GM12801 (cell line): Measurements from ENCODE around the gene ALDH1A3.

ENCODE experiments used
- TF ChIP-seq, protein P1 (sequence below): IDR thresholded peaks from one replicate; pipeline ENCODE4 v1.5.1; 2011; ENCODE audit warnings: control low read depth; ENCODE audit not compliant: insufficient read length; ENCODE audit errors: extremely low read depth

Gene ALDH1A3

DNA sequence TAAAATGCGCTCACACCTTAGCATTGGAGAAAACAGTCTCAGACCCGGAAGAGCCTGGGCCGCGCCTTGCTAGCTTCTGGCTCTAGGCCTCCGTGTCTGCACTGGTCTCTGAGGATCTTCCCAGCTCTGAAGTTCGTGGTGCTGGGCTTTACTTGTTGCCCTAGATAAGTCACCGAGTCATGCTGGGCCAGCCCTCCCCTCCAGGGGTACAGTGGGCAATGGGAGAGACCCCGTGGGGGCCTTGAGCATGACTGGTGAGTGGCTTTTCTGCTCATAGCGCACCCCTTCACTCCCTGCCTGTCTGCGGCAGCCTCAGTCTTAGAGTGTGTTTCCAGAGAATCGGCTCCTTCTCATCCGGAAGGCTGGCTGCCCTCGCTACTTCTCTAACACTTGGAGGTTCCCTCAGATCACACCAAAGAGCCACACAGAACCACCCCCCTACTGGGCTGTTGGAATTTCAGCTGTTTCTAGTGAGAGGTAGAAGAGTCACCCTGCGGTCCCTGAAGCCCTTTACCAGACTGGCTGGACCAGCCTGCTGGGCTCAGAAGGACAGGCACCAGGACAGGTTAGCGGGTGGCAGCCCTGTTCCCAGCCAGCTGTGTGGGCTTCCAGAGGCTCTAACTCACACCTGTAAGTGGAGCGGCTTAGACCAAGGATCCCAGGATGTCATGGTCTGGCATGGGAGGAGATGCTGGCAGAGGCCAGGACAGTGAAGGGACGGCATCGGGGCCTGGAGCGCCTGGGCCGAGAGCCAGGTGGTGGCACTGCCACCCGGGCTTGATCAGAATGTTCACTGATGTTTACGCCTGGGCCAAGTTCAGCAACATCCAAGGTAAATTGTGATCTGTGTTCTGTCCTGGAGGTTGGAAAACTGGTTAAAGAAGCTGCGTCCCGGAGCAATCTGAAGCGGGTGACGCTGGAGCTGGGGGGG, 17.9 kb downstream of the ALDH1A3 start:
- TF ChIP-seq, protein P1, sequence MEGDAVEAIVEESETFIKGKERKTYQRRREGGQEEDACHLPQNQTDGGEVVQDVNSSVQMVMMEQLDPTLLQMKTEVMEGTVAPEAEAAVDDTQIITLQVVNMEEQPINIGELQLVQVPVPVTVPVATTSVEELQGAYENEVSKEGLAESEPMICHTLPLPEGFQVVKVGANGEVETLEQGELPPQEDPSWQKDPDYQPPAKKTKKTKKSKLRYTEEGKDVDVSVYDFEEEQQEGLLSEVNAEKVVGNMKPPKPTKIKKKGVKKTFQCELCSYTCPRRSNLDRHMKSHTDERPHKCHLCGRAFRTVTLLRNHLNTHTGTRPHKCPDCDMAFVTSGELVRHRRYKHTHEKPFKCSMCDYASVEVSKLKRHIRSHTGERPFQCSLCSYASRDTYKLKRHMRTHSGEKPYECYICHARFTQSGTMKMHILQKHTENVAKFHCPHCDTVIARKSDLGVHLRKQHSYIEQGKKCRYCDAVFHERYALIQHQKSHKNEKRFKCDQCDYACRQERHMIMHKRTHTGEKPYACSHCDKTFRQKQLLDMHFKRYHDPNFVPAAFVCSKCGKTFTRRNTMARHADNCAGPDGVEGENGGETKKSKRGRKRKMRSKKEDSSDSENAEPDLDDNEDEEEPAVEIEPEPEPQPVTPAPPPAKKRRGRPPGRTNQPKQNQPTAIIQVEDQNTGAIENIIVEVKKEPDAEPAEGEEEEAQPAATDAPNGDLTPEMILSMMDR: no peak

DNA sequence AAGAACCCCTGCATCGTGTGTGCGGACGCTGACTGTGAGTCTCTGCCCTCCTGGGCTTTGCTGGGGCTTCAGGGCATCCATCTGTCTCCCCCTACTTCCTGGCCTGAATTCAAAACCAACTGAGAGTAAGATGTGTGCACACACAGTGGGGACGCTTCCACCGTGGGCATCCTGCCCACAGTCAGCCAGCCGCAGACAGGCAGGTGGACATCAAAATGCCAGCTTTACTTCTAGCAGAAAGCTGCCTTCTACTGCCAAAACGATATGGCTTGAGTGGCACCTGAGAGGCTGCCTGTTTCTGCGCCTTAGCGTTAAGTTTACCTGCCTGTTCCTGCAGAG, 18.5 kb downstream of the ALDH1A3 start:
- TF ChIP-seq, protein P1: no peak

DNA sequence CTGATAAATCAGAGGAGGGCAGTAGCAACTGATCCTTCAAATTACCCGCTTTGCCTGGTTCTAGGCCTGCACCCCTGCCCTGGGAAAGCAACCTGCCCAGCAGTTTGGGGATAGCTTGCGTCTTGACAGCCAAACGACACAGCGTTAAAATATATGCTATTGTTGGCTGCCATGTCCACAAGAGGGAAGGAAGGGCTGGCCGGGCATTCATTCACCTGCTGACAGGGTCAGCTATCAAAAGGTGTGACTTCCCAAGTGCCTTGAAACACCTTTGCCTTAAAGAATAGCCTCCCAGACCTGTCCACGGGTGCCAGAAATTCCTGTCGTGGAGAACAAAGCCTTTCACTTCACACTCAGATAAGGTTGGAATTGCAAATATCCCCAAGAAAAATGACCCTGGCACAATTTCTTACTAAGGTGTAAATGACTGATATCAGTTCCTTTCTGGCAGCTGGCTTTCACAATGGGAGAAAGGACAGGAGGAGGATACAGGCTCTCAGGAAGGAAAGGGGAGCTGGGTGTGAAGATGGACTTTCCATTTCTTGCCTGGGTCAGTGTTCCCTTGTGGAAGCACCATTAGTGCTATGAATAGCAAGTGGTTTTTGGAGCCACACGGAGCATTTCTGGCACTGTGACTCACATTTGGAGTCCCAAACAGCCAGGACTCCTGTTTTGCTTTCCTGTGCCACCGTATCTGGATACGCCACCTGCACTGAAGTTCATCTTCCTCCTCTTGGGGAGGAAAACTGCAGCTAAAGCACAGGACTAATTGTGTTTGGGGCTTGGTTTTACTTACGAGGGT, 19.2 kb downstream of the ALDH1A3 start:
- TF ChIP-seq, protein P1: no peak

DNA sequence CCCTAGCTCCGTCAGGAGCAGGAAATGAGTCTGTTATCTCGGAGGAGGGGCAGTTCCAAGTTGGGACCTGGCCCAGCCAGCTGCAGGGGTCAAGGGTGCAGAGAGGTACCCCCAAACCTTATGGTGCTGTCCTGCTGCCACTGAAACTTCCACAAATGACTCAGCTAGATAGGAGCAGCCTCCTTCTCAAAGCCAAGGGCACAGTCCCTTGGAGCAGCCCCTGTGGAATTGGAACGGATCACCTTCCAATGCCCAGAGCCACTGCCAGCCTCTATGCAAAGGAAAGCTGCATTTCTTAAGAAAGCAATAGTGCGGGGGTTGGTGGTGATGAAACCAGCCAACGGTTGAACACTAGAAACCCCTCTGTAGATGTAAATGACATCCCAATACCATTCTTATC, 20.0 kb downstream of the ALDH1A3 start:
- TF ChIP-seq, protein P1: no peak

DNA sequence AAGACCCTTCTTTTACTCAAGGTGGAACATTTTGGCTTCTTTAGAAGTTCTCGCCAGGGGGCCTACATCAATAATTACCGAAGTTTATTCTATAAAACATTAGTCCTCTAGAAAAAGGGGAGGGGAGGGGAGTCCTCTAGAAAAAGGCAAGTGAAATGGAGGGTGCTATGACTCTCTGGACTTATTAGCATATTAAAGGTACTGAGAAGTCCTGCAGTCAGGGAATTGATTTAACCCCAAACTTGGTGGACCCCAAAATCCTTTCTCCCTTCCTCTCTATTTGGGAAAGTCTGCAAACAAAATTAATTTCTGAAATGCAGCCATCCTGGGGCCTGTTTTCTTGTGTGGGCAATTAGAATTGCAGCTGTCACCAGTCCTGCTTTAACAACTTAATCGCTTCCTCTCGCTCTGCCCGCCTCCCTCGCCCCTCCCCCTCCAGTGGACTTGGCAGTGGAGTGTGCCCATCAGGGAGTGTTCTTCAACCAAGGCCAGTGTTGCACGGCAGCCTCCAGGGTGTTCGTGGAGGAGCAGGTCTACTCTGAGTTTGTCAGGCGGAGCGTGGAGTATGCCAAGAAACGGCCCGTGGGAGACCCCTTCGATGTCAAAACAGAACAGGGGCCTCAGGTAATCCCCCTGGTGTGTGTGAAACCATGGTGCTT, 20.6 kb downstream of the ALDH1A3 start:
- TF ChIP-seq, protein P1: no peak

DNA sequence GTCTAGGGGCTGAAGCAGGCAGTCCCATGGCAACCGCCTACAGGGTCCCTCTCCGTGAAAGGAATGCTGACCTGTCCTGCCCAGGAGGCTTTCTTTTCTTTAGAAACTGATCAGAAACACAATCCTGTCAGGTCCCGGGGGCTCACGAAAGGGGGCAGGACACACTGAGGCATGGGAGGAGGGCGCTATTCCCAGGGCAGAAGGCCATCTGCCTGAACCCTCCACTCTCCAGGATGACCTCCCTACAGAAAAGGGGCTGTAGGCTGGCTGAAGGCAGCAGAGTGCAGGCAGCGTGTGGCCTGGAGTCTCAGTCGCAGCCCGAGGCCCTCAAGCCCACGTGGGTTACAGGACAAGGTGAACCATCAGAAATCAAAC, 21.2 kb downstream of the ALDH1A3 start:
- TF ChIP-seq, protein P1: no peak

DNA sequence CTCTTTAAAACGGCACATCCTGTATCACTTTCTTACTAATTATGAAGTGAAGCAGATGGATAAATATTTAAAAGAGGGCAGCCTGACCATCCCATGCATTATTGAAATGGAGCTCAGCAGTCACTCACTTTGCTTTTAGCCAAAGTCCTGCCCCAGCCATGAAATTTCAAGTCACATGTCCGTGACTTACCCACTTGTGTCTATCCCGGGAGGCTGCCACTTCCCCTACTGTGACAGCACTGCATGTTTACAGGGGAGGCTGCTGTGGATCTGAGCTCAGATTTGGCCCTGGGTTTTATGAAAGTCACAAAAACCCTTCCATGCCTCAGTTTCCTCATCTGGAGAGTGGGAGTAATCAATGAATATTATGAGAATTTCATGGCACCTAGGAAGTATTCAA, 21.7 kb downstream of the ALDH1A3 start:
- TF ChIP-seq, protein P1: no peak
